Suprapubic skin (tissue), 4 donors: ENCODE data around the gene UPF2.

Experiments
- CTCF ChIP-seq, 2 donors: fragments of 200-600 bp in 1 of 2; fragments of 450-650 bp in 1 of 2; sonication (generic) in 1 of 2; IDR thresholded peaks; one replicate each; pipeline ENCODE4 v1.5.1; 2016 to 2019; ENCODE audit warnings: antibody characterized with exemption in 2 of 2, mild to moderate bottlenecking in 1 of 2, moderate library complexity in 1 of 2
- POLR2A ChIP-seq, 2 donors: fragments of 450-650 bp; IDR thresholded peaks; one replicate each; pipeline ENCODE4 v1.6.1; 2017; ENCODE audit warnings: antibody characterized with exemption in 2 of 2, mild to moderate bottlenecking in 2 of 2, moderate library complexity in 2 of 2
- POLR2AphosphoS5 ChIP-seq, 3 donors: sonication (generic); formaldehyde crosslinking; IDR thresholded peaks; one replicate each; pipeline ENCODE4 v1.6.1; 2017; ENCODE audit warnings: antibody characterized with exemption in 3 of 3

- TF ChIP-seq CTCF (IDR thresholded peaks at IDR 0.05) (no peak), POLR2A (IDR thresholded peaks at IDR 0.05) (no peak), POLR2AphosphoS5 (IDR thresholded peaks at IDR 0.05) (no peak)
Measured at GRCh38 chr10:11896549-11897200, 145.9 kb downstream of the UPF2 start.
